CD4-positive, alpha-beta T cell treated with Interleukin-4 for 4 hours (primary cell): ENCODE measurements around the gene HTR2A.

ENCODE experiments used
- DNase-seq: peaks from one replicate; pipeline ENCODE4 v3.0.0-alpha.2; 2020

Gene HTR2A

DNA sequence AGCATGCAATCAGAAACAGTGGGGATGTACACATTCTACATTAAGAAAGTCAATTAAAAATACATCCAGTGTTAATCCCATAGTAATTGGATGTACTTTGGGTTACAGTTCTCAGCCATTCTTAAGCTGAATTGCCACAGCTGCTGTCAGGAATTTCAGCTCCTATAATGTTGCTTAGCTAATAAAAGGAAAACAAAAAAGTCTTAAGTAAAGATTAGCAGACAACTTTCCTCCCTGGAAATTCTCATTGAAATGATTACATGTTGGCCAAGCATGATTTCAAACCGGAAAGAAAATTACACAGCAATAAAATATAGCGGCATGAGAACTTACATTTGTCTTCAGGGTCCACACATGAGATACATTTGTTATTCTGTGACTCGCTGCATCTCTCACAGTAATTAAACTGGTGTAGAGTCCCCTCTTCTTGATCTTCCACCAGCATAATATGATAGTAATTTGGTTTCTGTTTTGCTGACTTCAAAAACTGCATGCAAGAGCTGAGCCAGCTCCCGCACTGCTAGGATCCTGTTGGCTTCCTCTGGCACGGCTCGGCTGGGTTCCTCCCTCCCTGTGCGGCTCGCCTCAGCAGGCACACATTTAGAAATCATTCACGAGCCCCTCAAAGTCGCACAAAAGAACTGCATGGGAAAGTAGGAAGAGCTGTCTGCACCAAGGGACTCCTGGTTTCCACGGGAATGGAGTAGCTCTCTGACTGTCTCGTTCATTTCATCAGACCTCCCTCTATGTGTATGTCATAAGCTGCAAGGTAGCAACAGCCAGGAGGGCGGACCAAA, at the start of gene HTR2A:
Gene HTR2A (minus strand): TSS at position 713 of the 797 bp plus-strand sequence. CDS start 1,147 bp downstream, outside the sequence.
- no peak for DNase-seq

DNA sequence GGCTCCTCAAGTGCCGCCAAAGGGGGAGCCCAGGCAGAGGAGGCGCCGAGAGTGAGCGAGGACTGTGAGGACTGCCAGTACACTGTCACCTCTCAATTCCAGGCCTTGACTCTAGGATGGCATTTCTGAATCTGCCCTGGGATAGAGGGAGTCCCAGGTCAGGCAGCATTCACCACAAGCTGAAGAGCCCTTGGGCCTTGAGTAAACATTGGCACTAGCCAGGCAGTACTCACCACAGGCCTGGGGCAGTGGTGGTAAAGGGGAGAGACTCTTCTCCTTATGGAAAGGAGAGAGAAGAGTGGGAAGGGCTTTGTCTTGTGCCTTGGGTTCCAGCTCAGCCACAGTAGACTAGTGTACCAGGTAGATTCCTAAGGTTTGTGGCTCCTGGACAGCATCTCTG, 39.7 kb upstream of the HTR2A start:
- no peak for DNase-seq

DNA sequence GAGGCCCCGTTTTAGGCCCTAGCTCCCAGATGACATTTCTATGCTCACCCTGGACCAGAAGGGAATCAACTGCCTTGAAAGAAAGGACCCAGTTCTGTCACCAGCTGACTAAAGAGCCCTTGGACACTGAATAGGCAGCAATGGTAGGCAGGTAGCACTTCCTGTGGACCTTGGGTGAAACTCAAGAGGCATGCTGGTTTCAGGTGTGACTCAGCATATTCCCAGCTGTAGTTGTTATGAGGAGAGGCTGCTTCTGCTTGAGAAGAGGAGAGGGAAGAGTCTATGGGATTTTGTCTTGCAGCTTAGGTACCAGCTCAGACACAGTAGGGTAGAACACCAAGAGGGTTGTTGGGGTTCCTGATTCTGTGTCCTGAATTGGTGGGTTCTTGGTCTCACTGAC, 37.9 kb upstream of the HTR2A start:
- no peak for DNase-seq

DNA sequence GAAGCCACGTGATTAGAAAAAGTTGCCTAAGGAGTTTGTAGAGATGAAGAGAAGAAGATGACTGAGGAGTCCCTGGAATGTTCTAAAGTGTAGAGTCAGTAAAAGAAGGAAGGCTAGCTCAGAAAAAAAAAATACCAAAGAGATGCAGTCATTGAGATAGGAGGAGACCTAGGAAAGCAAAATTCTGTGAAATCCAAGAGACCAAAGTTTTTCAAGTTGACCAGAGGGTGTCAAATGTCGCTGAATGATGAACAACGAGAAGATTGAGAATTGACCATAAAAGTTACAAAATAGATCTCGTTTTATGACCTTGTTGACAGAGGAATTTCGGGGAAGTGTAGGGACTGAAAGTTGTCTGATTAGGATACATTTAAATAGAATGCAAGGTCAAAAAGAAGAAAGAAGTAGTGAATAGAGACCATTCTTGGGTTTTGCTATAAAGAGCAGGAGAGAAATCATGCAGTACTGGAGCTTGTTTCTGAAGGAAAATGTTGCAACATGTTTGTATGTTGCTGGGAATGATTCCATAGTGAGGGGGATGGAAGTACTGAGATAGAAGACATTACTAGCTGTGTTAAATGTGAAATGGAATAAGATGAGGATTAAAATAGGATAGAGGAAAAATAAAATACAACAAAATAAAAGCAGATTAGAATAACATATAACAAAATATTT, 30.2 kb upstream of the HTR2A start:
- DNase-seq = no peak

DNA sequence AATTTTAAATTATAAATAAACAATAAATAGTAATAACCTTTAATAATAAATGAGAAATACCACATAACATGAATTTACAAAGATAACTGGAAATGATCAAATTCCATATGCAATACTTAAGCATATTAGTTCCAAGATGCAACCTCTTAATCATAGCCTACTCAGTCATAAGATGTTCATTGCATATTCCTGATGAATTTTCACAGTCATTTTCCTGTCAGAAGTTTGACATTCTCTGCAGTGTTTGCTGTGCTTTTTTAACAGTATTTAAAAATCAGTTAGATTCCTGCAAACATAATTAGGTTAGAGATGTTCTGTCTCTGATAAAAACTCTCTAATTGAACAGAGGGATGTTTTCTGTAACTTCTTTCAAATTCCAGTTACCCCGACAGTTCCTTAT, 28.6 kb upstream of the HTR2A start:
- DNase-seq = no peak

DNA sequence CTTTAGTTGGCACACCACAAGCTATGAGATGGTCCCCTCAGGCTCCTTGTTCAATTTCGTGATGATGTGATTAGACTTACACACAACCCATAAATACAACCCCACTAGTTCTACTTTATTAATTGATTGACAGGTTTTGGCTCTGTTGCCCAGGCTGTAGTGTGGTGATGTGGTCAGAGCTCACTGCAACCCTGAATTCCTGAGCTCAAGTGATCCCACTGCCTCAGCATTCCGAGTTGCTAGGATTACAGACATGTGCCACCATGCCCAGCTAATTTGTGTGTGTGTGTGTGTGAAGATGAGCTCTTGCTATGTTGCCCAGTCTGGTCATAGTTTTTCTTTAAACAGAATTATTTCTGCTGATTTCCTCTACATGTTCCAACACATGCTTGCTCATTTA, 17.5 kb upstream of the HTR2A start:
- no peak for DNase-seq

DNA sequence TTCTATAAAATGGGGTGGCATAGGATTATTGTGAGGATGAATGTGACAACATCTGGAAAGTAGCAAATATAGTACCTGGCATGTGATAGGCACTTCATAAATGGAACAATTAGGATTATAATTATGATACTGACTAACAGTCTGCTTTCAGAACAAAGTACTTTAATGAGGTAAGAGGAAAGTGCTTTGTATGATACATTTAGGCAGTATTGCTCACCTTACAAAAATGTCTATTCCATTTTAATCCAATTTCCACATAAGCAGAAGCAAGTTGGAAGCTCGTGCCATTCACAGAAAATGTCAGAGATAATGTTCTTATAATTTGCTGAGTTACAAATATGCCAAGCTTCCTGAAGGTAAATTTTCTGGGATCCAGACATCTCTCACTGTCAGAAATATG, 16.9 kb upstream of the HTR2A start:
- DNase-seq = no peak

DNA sequence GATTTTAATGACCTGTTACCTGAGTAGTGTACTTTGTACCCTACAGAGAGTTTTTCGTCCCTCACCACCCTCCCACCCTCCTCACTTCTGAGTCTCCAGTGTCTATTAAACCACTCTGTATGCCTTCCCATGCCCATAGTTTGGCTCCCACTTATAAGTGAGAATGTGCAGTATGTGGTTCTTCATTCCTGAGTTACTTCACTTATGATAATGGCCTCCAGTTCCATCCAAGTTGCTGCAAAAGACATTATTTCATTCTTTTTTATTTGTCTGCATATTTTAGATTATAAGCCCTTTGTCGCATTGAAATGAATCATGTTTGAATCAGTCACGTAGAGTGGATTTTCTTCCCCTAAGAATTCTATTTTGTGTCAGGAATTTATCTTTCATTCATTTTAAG, 12.2 kb upstream of the HTR2A start:
- no peak for DNase-seq

DNA sequence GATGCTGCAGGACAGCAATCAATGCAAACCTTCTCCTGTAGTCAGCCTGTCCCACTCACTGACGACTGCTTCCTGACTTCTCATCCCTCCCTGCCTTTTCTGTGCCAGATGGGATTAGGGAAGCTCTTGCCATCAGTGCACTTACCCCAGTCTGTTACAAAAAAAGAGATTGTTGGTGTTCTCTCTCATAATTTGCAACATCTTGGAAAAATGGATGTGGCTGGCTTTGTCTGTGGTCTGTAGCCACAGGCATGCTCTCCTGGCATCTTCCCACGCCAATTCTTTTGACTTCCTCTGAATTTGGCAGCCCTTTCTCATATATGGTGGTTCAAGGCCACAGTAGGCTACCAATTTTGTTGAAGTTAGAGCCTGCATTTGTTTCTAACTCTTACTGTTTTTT, 11.6 kb upstream of the HTR2A start:
- no peak for DNase-seq

DNA sequence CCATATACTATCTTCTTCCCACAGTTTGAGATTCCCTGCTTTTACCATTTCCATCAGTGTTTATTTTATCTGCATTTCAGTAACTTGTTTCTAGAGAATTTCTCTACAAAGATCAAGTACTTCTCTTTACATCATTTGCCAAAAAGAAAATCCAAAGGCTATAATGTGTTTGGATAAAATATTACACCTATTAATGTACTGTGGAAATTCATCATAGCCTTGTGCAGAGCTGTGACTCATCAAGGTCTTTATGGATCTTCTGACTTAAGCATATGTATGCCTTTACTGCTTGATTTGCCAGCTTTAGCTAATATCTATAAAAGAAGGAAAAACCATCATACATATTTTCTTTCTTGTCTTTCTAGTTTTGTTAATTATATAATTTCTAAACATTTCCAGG, 9.6 kb upstream of the HTR2A start:
- no peak for DNase-seq

DNA sequence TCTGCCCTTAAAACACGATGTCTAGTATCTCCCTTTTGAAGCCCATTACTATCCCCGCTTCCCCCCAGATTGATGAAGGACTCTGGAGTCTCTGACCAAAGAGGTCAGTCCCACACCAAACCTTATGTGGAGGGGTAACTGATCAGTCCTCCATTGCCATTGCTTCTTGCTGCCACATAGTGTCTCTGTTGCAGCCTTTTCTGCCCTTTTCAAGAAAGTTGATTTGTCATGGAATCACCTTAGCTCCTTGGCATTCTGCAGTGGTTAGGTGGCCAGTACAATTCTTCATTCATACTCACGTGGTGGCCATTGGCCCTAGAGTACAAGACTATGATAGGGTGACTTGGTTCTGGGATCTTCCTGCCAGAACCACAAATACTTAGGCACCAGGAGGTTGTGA, 8.4 kb upstream of the HTR2A start:
- no peak for DNase-seq

DNA sequence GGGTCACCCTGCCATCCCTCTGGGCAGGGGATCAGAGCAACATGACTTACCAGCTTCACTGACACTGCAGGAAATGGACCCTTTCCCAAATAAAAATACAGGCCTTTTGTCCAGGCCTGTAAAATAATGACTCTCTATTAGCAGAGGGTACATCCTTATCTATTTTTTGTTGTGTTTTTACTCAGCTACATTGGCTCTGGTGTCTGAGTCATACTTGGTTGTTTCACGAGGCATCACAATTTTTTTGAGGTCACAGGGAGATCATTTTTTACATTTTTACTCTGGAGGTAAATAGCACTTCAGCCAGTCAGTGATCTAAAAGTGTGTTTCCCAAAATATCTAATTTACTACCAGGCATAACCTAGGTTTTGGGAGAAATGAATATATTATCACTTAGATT, 6.9 kb upstream of the HTR2A start:
- DNase-seq = no peak

DNA sequence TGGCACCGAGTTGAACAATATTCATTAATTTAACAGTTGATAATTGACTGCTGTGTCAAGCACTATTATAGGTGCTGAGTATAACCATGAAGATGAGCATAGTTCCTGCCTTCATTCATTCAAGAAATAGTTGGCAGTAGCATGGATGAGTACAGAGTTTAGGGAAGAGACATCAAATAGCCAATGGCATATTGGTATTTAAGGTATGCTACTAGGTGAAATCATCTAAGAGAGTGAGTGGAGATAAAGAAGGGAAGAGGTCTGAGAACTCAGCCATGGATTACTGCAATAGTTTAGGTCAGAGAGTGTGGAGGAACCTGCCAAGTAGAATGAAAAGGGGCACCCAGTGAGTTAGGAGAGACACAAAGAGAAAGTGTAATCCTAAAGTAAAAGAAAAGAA, 4.9 kb upstream of the HTR2A start:
- DNase-seq = no peak

DNA sequence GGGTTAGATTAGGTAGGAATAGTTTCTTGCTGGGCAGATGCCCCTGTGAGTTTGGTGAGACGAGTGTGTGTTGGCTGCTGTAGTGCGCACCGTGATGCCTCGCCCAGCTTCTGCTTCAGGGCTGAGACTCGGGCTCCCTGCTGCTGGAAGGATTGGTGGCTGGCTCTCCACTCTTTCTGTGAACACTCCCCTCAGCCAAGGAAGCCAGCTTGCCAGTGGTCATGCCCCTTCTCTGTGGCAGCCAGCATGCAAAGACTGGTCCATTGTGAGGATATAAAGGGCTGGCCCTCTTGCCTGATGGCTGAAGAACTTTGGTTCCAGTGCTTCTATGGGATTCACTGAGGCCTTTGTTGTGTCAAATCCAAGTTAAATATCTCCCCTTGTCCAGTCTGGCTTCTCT, 2.9 kb upstream of the HTR2A start:
- DNase-seq = no peak

DNA sequence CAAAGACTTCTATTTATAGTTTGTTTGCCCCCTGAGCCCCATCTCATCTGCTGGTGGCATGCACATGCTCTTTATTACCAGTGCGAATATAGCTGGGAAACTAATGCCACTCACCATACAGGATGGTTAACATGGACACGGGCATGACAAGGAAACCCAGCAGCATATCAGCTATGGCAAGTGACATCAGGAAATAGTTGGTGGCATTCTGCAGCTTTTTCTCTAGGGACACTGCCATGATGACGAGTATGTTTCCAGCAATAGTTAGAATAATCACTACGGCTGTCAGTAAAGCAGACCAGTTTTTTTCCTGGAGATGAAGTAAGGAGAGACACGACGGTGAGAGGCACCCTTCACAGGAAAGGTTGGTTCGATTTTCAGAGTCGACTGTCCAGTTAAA, 1.5 kb downstream of the HTR2A start:
- no peak for DNase-seq

DNA sequence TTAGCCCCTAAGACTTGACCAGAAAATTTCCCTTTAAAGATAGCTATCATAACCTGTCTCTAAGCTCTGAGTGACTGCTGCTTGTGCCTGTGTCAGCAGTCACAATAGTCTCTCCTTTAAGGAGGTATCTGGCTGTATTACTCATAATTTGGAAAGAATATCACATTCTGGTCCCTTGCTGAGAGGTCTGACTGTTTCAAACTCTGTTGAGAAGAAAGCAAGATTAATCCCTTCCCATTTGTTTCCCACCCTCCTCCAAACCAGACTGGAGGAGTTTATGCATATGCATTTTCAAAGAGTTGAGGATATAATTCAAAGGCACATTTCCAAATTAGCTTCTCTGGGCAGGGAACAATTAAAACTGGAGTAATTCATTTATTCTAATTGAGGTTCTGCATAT, 2.3 kb downstream of the HTR2A start:
- DNase-seq = no peak

DNA sequence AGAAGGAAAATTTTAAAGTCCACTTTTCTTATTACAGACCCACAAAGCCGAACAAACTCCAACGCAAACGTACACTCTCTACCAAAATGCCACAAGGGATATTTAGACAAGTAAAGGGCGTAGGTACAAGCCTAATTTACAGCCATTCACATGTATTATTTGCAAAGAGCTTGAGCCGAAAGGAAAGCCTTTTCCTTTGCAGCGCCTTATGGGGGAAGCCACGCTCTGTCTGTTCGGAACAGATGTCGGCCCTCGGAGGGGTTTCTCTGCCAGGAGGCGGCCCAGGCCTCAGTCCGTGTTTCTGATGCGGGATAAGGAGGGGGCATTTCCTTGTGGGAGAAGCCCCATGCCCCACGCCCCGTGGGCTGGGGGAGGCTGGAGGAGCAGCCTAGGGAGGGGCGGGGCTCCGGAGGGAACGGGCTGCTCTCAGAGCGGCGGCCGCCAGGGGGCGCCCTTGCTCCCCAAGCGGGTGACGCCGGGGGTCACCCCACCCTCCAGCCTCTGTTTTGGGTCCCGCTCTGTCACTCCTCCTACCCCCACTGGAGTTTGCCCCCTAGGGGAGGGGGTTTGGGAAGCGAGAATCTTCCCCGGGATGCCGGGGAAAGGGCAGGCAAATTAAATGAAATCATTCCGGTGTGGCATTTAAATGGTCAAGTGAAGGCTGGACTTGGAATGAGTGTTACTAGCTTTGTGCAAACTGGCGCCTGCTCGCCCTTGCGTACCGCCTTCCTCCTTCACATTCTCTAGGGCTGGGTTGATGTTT, 2.9 kb downstream of the HTR2A start:
- DNase-seq = peak; percentile 20

DNA sequence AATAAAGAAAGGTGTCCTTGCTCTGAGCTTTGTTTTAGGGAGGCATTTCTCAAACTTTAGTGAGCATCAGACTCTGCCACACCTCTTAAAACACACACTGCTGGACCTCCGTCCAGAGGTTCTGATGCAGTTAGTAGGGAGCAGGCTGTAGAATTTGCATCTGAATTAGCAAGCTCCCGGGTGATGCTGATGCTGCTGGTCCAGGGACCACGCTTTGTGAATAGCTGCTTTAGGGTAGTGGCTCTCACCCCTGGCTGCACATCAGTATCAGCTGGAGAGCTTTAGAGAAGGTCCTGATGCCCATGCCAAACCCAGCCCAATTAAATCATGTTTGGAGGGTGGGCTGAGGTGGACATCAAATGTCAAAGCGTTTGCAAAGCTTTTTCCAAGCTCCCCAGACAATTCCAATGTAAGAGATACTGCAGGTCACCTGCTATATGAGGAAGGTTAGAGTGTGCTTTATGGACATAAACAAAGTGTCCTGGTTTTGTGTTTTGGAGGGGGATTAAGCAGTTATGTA, 3.6 kb downstream of the HTR2A start:
- no peak for DNase-seq

DNA sequence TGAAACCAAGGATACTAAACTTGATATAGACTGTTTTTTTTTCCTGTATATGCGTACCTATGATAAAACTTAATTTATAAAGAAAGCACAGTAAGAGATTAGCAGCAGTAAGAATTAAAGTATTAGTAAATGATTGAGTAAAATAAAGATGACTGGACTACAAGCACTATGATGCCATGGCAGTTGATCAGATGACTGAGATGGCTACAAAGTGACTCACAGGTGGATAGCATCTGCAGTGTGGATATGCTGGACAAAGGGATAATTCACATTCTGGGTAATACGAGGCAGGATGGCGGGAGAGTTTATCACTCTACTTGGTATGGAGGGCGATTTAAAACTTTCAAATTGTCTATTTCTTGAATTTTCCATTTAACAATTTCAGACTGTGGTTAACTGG, 11.8 kb downstream of the HTR2A start:
- DNase-seq = no peak

DNA sequence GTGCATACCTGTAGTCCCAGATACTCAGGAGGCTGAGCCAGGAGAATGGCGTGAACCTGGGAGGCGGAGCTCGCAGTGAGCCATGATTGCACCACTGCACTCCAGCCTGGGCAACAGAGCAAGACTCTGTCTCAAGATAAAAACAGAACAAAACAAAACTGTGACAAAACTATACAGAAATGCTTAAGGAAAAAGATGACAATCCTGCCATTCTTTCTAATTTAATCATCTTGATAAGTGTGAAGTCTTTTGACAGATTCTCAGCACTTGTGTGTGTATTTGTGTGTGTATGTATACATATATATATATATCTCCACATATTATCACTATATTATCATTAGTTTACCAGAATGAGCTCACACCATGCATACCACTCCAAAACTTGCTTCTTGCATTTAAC, 12.3 kb downstream of the HTR2A start:
- no peak for DNase-seq

DNA sequence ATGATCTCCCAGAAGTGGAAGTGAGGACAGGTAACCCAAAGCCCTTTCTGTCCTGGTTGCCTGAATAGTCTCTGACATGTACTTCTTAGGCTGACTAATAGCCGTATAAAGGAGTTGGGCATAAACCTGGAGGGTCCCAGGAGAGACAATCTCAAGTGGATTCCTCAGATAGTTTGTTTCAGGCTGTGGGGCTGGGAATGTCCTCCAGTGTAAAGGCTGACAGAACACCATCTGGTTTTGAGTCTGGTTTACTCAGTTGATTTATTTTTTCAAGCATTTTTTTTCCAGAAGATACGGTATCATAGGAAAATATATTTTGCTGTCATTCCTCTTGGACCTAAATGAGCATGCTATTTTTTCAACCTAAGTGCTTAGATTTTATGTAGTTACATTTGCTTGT, 15.2 kb downstream of the HTR2A start:
- no peak for DNase-seq

DNA sequence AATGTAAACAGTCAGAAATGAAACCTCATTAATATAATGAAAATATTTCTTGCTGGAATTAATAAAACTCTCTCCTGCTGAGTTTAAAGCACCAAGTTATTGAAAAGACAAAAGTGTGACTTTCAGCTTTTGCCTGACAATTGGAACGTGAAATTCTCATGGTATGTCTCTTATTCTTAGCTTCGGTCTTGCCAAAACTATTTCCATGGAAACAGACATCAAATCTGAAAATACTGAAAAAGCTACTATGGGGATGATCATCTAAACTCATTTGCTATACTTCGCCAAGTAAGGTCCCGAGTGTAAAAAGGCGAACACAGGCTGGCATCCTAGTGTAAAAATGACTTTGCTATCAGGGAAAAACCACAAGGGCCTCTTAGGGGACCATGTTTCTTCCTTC, 22.8 kb downstream of the HTR2A start:
- no peak for DNase-seq

DNA sequence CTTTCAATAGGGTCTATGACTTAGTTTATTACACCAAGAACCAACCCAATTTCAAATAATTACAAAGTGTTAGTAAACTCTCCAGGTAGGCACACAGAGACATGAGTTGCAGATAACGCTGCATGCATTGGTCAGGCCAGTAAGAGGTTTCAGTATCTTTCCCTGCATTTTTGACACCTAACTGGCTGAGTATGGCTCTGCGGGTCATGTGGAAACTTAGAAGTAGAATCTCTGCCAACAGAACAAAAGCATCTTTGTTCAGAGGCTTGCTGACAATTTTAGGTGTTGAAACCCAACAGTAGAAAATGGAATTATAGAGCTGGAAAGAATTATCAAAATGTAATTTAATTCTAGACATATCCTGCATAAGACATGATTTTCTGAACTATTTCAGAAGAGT, 25.3 kb downstream of the HTR2A start:
- no peak for DNase-seq

DNA sequence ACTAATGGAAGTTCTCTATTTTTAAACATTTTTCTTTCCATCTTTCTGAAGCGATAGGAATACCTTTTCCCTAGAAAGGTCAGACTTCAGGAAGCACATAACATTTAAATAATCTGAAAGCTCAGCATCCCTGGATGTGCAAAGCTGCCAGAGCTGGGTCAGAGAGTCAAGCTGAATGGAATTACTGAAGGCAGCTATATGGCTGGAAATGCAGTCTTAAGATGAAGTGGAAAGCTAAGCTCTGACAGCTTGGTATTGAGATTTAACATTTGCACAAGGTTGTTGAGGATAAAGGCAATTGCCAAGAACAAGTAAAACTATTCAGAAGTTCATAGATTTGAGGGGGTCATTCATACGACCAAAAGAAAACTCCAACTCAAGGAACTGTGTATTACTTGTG, 28.8 kb downstream of the HTR2A start:
- no peak for DNase-seq
